Stomach (tissue), 9 donors: ENCODE data around the gene PRX. TPM values are rescaled to one million over a fixed set of nuclear protein-coding genes. Genes with fewer than 3 reads are reported as not detected.

Experiments
- DNase-seq, 2 donors: peaks; one replicate each; pipeline versions ENCODE4 v3.0.0 to v3.0.0-alpha.2; 2013 to 2019
- H3K27ac ChIP-seq, 5 donors: fragments of 200-600 bp in 4 of 5; sonication (generic) in 4 of 5; one replicate each; pipeline ENCODE4 v1.5.1; 2013 to 2019; ENCODE audit warnings: mild to moderate bottlenecking in 1 of 5, moderate library complexity in 1 of 5
- H3K27me3 ChIP-seq, 3 donors: fragments of 200-600 bp; sonication (generic); one replicate each; pipeline ENCODE4 v1.5.1; 2017 to 2019; ENCODE audit warnings: mixed run types in 1 of 3
- H3K36me3 ChIP-seq, 4 donors: fragments of 200-600 bp; sonication (generic); 1 replicate in 3 of 4; 2 replicates in 1 of 4; pipeline ENCODE4 v1.5.1; 2016 to 2019
- H3K4me1 ChIP-seq, 4 donors: fragments of 200-600 bp; sonication (generic); one replicate each; pipeline ENCODE4 v1.5.1; 2016 to 2019
- H3K4me3 ChIP-seq, 4 donors: fragments of 200-600 bp; sonication (generic) in 3 of 4; one replicate each; pipeline ENCODE4 v1.5.1; 2016 to 2019; ENCODE audit warnings: mild to moderate bottlenecking in 1 of 4
- H3K9me3 ChIP-seq, 4 donors: fragments of 200-600 bp; sonication (generic); one replicate each; pipeline ENCODE4 v1.5.1; 2016 to 2019
- CTCF ChIP-seq, 7 experiments: fragments of 450-650 bp in 4 of 7; fragments of 200-600 bp in 3 of 7; sonication (generic) in 3 of 7; IDR thresholded peaks; one replicate each; pipeline ENCODE4 v1.5.1; 2016 to 2019; ENCODE audit warnings: antibody characterized with exemption in 7 of 7, control low read depth in 2 of 7, mild to moderate bottlenecking in 1 of 7
- EP300 ChIP-seq: sonication (generic); formaldehyde crosslinking; IDR thresholded peaks from one replicate; pipeline ENCODE4 v1.6.1; 2017; ENCODE audit warnings: antibody characterized with exemption
- POLR2A ChIP-seq, 4 donors: fragments of 450-650 bp; IDR thresholded peaks; one replicate each; pipeline ENCODE4 v1.6.1; 2016; ENCODE audit warnings: antibody characterized with exemption in 4 of 4, control low read depth in 2 of 4, mild to moderate bottlenecking in 1 of 4, moderate library complexity in 1 of 4
- POLR2AphosphoS5 ChIP-seq, 3 donors: sonication (generic); formaldehyde crosslinking; IDR thresholded peaks; one replicate each; pipeline ENCODE4 v1.6.1; 2016; ENCODE audit warnings: antibody characterized with exemption in 3 of 3
- WGBS, 5 donors: extraction: QIAGEN DNeasy Blood & Tissue Kit in 3 of 5; methylation state at CpG; one replicate each; pipeline versions ENCODE4 v1.1.5 to v1.1.7; 2013 to 2018; 5-methylcytosine and 5-hydroxymethylcytosine counted together
- intact Hi-C: fragments of 100-400 bp; cut with DNase I; formaldehyde crosslinking; loops from one replicate; pipeline ENCODE4 v1.15.1; 2023; ENCODE audit warnings: low total_unique reads
- polyA plus RNA-seq, 3 donors: library from polyadenylated mRNA; stranded (reverse); fragments of 200-250 nt; gene quantifications; one replicate each; pipeline ENCODE4 v1.2.3, GENCODE V29; 2013
- total RNA-seq, 5 donors: library from RNA; depleted of rRNA; stranded (reverse); fragments of >200 nt; gene quantifications; one replicate each; pipeline versions ENCODE4 v1.1.0 to v1.2.3, GENCODE V29; 2014 to 2016
- donor health status: healthy with polysubstance abuse.
- donor health status: Bipolar disorder and iron deficiency.
- donor health status: healthy.

The PRX gene
- total and polyA plus RNA-seq, 8 donors: 1.6 to 8.6 (median 4.3) TPM; not detected in 1

GRCh38 chr19:40366697-40367561 is 46.2 kb downstream of the PRX start:
- no peaks in the 10 kb centered on the region for H3K27me3 ChIP-seq
- peaks cover 0 to 28% (median 17%) of the 10 kb centered on the region in 4 donors for H3K4me1 ChIP-seq
- H3K36me3 ChIP-seq: peaks cover 29 to 61% (median 55%) of the 10 kb centered on the region in 4 donors
- WGBS, 5 donors: 83 to 91% (median 88%) methylated on average over 17 to 27 of the region's 27 CpGs
- peak overlapping the region in 2 of 4 donors; percentile 44 to 45 for H3K4me3 ChIP-seq
- no peak for TF ChIP-seq EP300
- TF ChIP-seq POLR2A (IDR thresholded peaks at IDR 0.05): no peak
- TF ChIP-seq CTCF (IDR thresholded peaks at IDR 0.05): no peak
- TF ChIP-seq POLR2AphosphoS5 (IDR thresholded peaks at IDR 0.05): no peak
- H3K27ac ChIP-seq: peak overlapping the region in 1 of 5 donors; percentile 56
- DNase-seq: peak in 1 of 2 donors; percentile 76
- intact Hi-C loops: no loop called here
- no peaks in the 10 kb centered on the region for H3K9me3 ChIP-seq

GRCh38 chr19:40365613-40366401 is 47.4 kb downstream of the PRX start:
- peak; percentile 54 to 96 for DNase-seq
- H3K36me3 ChIP-seq: peaks cover 22 to 52% (median 44%) of the 10 kb centered on the region in 4 donors
- intact Hi-C loops: no loop called here
- TF ChIP-seq POLR2AphosphoS5 (IDR thresholded peaks at IDR 0.05): peak in 1 of 3 donors; percentile 33
- no peak for TF ChIP-seq POLR2A (IDR thresholded peaks at IDR 0.05)
- TF ChIP-seq CTCF (IDR thresholded peaks at IDR 0.05): no peak
- TF ChIP-seq EP300: no peak
- H3K9me3 ChIP-seq: no peaks in the 10 kb centered on the region
- peak overlapping the region; percentile 42 to 45 (median 43) for H3K4me3 ChIP-seq
- peaks cover 0 to 32% (median 17%) of the 10 kb centered on the region in 4 donors for H3K4me1 ChIP-seq
- 19 to 30% (median 22%) methylated on average over 11 to 28 of the region's 28 CpGs for WGBS, 5 donors
- peak overlapping the region in 3 of 5 donors; percentile 1 to 62 (median 56) for H3K27ac ChIP-seq
- no peaks in the 10 kb centered on the region for H3K27me3 ChIP-seq

- Histone ChIP-seq H3K36me3 (peaks cover 14 to 47% (median 37%) of the 10 kb centered on the region in 4 donors), H3K27ac (no peak overlapping the region), H3K4me3 (peak overlapping the region in 3 of 4 donors; percentile 42 to 44 (median 42)), H3K27me3 (no peaks in the 10 kb centered on the region), H3K9me3 (no peaks in the 10 kb centered on the region), H3K4me1 (peaks cover 0 to 32% (median 17%) of the 10 kb centered on the region in 4 donors)
- intact Hi-C loops: no loop called here
- 55 to 76% (median 61%) methylated on average over 3 of the region's 3 CpGs for WGBS, 5 donors
- no peak for DNase-seq
- TF ChIP-seq POLR2A (IDR thresholded peaks at IDR 0.05) (no peak), EP300 (no peak), POLR2AphosphoS5 (IDR thresholded peaks at IDR 0.05) (no peak), CTCF (IDR thresholded peaks at IDR 0.05) (no peak)
Observed at GRCh38 chr19:40365010-40365409, 48.2 kb downstream of the PRX start.

GRCh38 chr19:40363069-40363468 is 50.1 kb downstream of the PRX start:
- Histone ChIP-seq H3K4me3 (no peak overlapping the region), H3K4me1 (peaks cover 0 to 50% (median 17%) of the 10 kb centered on the region in 4 donors), H3K9me3 (no peaks in the 10 kb centered on the region), H3K27ac (no peak overlapping the region), H3K36me3 (peaks cover 8 to 43% (median 24%) of the 10 kb centered on the region in 4 donors), H3K27me3 (no peaks in the 10 kb centered on the region)
- intact Hi-C loops: no loop called here
- no peak for DNase-seq
- 64 to 82% (median 79%) methylated on average over 5 of the region's 5 CpGs for WGBS, 5 donors
- no peak for TF ChIP-seq POLR2AphosphoS5 (IDR thresholded peaks at IDR 0.05)
- no peak for TF ChIP-seq CTCF (IDR thresholded peaks at IDR 0.05)
- no peak for TF ChIP-seq POLR2A (IDR thresholded peaks at IDR 0.05)
- no peak for TF ChIP-seq EP300
